GM12872 (cell line): ENCODE measurements around the gene MBD6.

Experiments used
- CTCF ChIP-seq: IDR thresholded peaks from 3 replicates; pipeline ENCODE4 v1.5.1; 2011; ENCODE audit warnings: low read depth, mild to moderate bottlenecking, low read length, moderate library complexity; ENCODE audit not compliant: insufficient read depth

MBD6 gene

GRCh38 chr12:57491393-57492280 lies 31.0 kb upstream of the MBD6 start:
- TF ChIP-seq CTCF, result peak; percentile 31; the same call in 1 of the 3 replicates

- no peak for TF ChIP-seq CTCF
These were observed 25.8 kb upstream of the MBD6 start for GRCh38 chr12:57496822-57497221.

GRCh38 chr12:57497223-57498131 lies 25.1 kb upstream of the MBD6 start:
- no peak for TF ChIP-seq CTCF

- no peak for TF ChIP-seq CTCF
These were observed 24.5 kb upstream of the MBD6 start for GRCh38 chr12:57498132-57498502.

GRCh38 chr12:57498571-57498970 lies 24.1 kb upstream of the MBD6 start:
- no peak for TF ChIP-seq CTCF

GRCh38 chr12:57500213-57500612 lies 22.4 kb upstream of the MBD6 start:
- TF ChIP-seq CTCF, result no peak

GRCh38 chr12:57511161-57511560 lies 11.5 kb upstream of the MBD6 start:
- TF ChIP-seq CTCF, result no peak
